GM12878 (cell line): ENCODE data around the gene TUBD1. TPM values are rescaled to one million over a fixed set of nuclear protein-coding genes. Genes with fewer than 3 reads are reported as not detected.

ENCODE experiments used
- ATAC-seq: fragments of 200-7000 bp; cut with Tn5 transposase; 3 replicates; pipeline ENCODE4 v1.9.1; 2020; ENCODE audit warnings: mild to moderate bottlenecking, moderate library complexity
- BruUV-seq: library from RNA; stranded (reverse); fragments of 400-500 nt; replicated peaks from 2 replicates; lab custom pipeline; 2021; lab: Mats Ljungman, UMichigan
- CTCF ChIA-PET: fragments of 300-600 bp; sonication (Branson Sonifier 250); formaldehyde crosslinking; extraction: SDS; loops from one replicate; lab custom pipeline; 2021; ENCODE audit warnings: inconsistent platforms; lab: Yijun Ruan, JAX
- POLR2A ChIA-PET: fragments of 350-600 bp; formaldehyde crosslinking; extraction: SDS; loops from one replicate; lab custom pipeline; 2021; ENCODE audit warnings: inconsistent platforms; lab: Charles Lee
- RAD21 ChIA-PET: fragments of 300-600 bp; sonication (Branson Sonifier 250); formaldehyde crosslinking; loops from one replicate; lab custom pipeline; 2023; ENCODE audit warnings: antibody characterized with exemption; ENCODE audit not compliant: unreplicated experiment; lab: Charles Lee
- SMC1A ChIA-PET: fragments of 300-600 bp; sonication (Branson Sonifier 250); formaldehyde crosslinking; loops from one replicate; lab custom pipeline; 2023; ENCODE audit not compliant: unreplicated experiment, uncharacterized antibody; lab: Charles Lee
- DNase-seq: peaks from one replicate; pipeline ENCODE4 v3.0.0-alpha.2; 2011; ENCODE audit warnings: low read depth, low spot score
- FAIRE-seq: peaks from 3 replicates; lab custom pipeline; 2011; peaks lifted over from hg19 to GRCh38; lab: Jason Lieb, UNC
- H2AFZ ChIP-seq: 2 replicates; pipeline ENCODE4 v1.6.0; 2011; ENCODE audit warnings: low read depth, low read length, control low read depth; ENCODE audit not compliant: control insufficient read depth
- H3K27ac ChIP-seq: 2 replicates; pipeline ENCODE4 v1.5.1; 2011; ENCODE audit warnings: control low read depth; ENCODE audit not compliant: control insufficient read depth, insufficient read depth
- H3K27me3 ChIP-seq, 2 experiments: replicated peaks in 1 of 2; 2 replicates each; pipeline versions ENCODE4 v1.6.0 to v1.6.1; 2011; ENCODE audit warnings: low read length in 1 of 2; ENCODE audit not compliant: control insufficient read depth in 2 of 2, insufficient read depth in 2 of 2
- H3K36me3 ChIP-seq, 2 experiments: 2 replicates each; pipeline ENCODE4 v1.5.1; 2011; ENCODE audit warnings: low read length in 1 of 2; ENCODE audit not compliant: control insufficient read depth in 2 of 2, insufficient read depth in 2 of 2
- H3K4me1 ChIP-seq: 2 replicates; pipeline ENCODE4 v1.6.1; 2011; ENCODE audit warnings: mild to moderate bottlenecking, low read length, moderate library complexity, mixed read lengths; ENCODE audit not compliant: control insufficient read depth, insufficient read depth
- H3K4me2 ChIP-seq: 2 replicates; pipeline ENCODE4 v1.6.0; 2011; ENCODE audit warnings: control low read depth; ENCODE audit not compliant: control insufficient read depth, insufficient read depth
- H3K4me3 ChIP-seq: fragments of 200-600 bp; sonication (generic); 2 replicates; pipeline ENCODE4 v1.5.1; 2016
- H3K79me2 ChIP-seq: 2 replicates; pipeline ENCODE4 v1.6.0; 2011; ENCODE audit warnings: low read length; ENCODE audit not compliant: control insufficient read depth, insufficient read depth
- H3K9ac ChIP-seq: 2 replicates; pipeline ENCODE4 v1.8.0; 2011; ENCODE audit warnings: low read length, control low read depth, mixed read lengths; ENCODE audit not compliant: control insufficient read depth, insufficient read depth
- H3K9me3 ChIP-seq: replicated peaks from 3 replicates; pipeline ENCODE4 v1.5.1; 2011; ENCODE audit warnings: mild to moderate bottlenecking, low read length; ENCODE audit not compliant: control insufficient read depth, insufficient read depth
- H4K20me1 ChIP-seq: 2 replicates; pipeline ENCODE4 v1.6.0; 2011; ENCODE audit not compliant: control insufficient read depth, insufficient read depth
- ATF7 ChIP-seq: fragments of 450-650 bp; IDR thresholded peaks from 2 replicates; pipeline ENCODE4 v1.6.1; 2016; ENCODE audit warnings: low read depth, mild to moderate bottlenecking
- CTCF ChIP-seq, 3 experiments: IDR thresholded peaks in 2 of 3; conservative IDR thresholded peaks in 1 of 3; 2 replicates each; pipeline ENCODE4 v1.5.1; 2011; ENCODE audit warnings: low read depth in 3 of 3, low read length in 3 of 3, mild to moderate bottlenecking in 3 of 3, control low read depth in 2 of 3, moderate library complexity in 2 of 3, inconsistent platforms in 1 of 3, mixed read lengths in 1 of 3; ENCODE audit not compliant: control insufficient read depth in 2 of 3, insufficient read depth in 1 of 3; ENCODE audit errors: extremely low read depth in 1 of 3
- ETV6 ChIP-seq, 2 experiments: fragments of 450-650 bp in 1 of 2; IDR thresholded peaks in 1 of 2; conservative IDR thresholded peaks in 1 of 2; 2 replicates each; pipeline ENCODE4 v1.6.1; 2014; ENCODE audit warnings: antibody characterized with exemption in 1 of 2, borderline replicate concordance in 1 of 2, low read depth in 1 of 2, mild to moderate bottlenecking in 1 of 2, moderate library complexity in 1 of 2
- FOXK2 ChIP-seq: fragments of 450-650 bp; IDR thresholded peaks from 2 replicates; pipeline ENCODE4 v1.6.1; 2017; ENCODE audit warnings: mild to moderate bottlenecking, moderate library complexity
- IKZF1 ChIP-seq: fragments of 450-650 bp; conservative IDR thresholded peaks from 2 replicates; pipeline ENCODE4 v1.6.1; 2017; ENCODE audit warnings: antibody characterized with exemption, mild to moderate bottlenecking
- NFXL1 ChIP-seq: fragments of 450-650 bp; IDR thresholded peaks from 2 replicates; pipeline ENCODE4 v1.6.1; 2017; ENCODE audit warnings: antibody characterized with exemption, mild to moderate bottlenecking, borderline replicate concordance
- TCF3 ChIP-seq: IDR thresholded peaks from 2 replicates; pipeline ENCODE4 v1.6.1; 2012; ENCODE audit warnings: low read depth, mild to moderate bottlenecking, low read length, borderline replicate concordance; ENCODE audit not compliant: insufficient read depth
- ZBED1 ChIP-seq: IDR thresholded peaks from 2 replicates; pipeline ENCODE4 v1.6.1; 2016; ENCODE audit warnings: borderline replicate concordance
- ZBTB4 ChIP-seq: fragments of 450-650 bp; formaldehyde crosslinking; IDR thresholded peaks from 2 replicates; pipeline ENCODE4 v1.4.0; 2022; ENCODE audit warnings: mild to moderate bottlenecking, moderate library complexity
- ZNF24 ChIP-seq: fragments of 450-650 bp; IDR thresholded peaks from 2 replicates; pipeline ENCODE4 v1.6.1; 2017; ENCODE audit warnings: antibody characterized with exemption, mild to moderate bottlenecking
- ZNF384 ChIP-seq: IDR thresholded peaks from 2 replicates; pipeline ENCODE4 v1.6.1; 2012; ENCODE audit warnings: low read depth, mild to moderate bottlenecking, low read length, improper control_type of control experiment, borderline replicate concordance
- WGBS: methylation state at CpG from one replicate; pipeline ENCODE4 v1.1.6; 2016; ENCODE audit warnings: low lambda C conversion rate; ENCODE audit not compliant: insufficient replicate concordance, insufficient coverage; ENCODE audit errors: missing lambda C conversion rate; 5-methylcytosine and 5-hydroxymethylcytosine counted together
- in situ Hi-C: fragments of 300-500 bp; cut with MboI; formaldehyde crosslinking; loops from 9 replicates; pipeline ENCODE4 v1.14.3; 2018; ENCODE audit warnings: mixed read lengths
- intact Hi-C: fragments of 100-400 bp; cut with micrococcal nuclease; formaldehyde crosslinking; loops from one replicate; pipeline ENCODE4 v1.14.2; 2022; ENCODE audit not compliant: unreplicated experiment
- polyA plus RNA-seq, 11 experiments: library from polyadenylated mRNA; depleted of rRNA in 4 of 11; unstranded in 6 of 11; stranded (reverse) in 5 of 11; fragments of >200 nt; fragmentation: Nextera tagmentation in 4 of 11; fragmentation: Illumina TruSeq in 1 of 11; extraction: Ambion mirVana in 4 of 11; extraction: Trizol in 1 of 11; gene quantifications; 1 replicate in 1 of 11; 2 replicates in 10 of 11; pipeline versions ENCODE4 v1.2.1 to v1.2.3, GENCODE V29; 2011 to 2016; ENCODE audit warnings: inconsistent platforms in 2 of 11, missing spikeins in 2 of 11, low read depth in 1 of 11
- total RNA-seq, 4 experiments: library from RNA; depleted of rRNA in 3 of 4; stranded (reverse); fragments of >200 nt in 3 of 4; fragmentation: Illumina TruSeq in 1 of 4; extraction: Trizol in 1 of 4; gene quantifications; 2 replicates each; pipeline versions ENCODE4 v1.2.1 to v1.2.3, GENCODE V29; 2013 to 2021

The TUBD1 gene
- total and polyA plus RNA-seq, 10 of the 15 experiments (the other 5 are each of a cell fraction or from before 2014, with no cell fraction given) = 5.3 to 10.8 (median 8.3) TPM

GRCh38 chr17:59901604-59902003, 8.9 kb upstream of the TUBD1 start:
- intact Hi-C loops (no loop called here), in situ Hi-C loops (no loop called here)
- H2AFZ ChIP-seq = no peak overlapping the region
- no peaks in the 10 kb centered on the region; a peak in 1 of 4 replicates for H3K36me3 ChIP-seq
- ChIA-PET CTCF (no interaction called here), RAD21 (no interaction called here), POLR2A (interaction anchor here (0.6 kb wide), 2 partner anchors 64 to 144 kb away, joined by 3 to 6 read pairs; no protein-coding TSS in a partner anchor), SMC1A (no interaction called here)
- TF ChIP-seq NFXL1 (0 out of 2 replicates have a peak, but pooled peaks have one; percentile 25), ZBED1 (no peak), FOXK2 (no peak)
- WGBS = 94% methylated on average over 8 of the region's 8 CpGs
- H4K20me1 ChIP-seq = no peaks in the 10 kb centered on the region
- ATAC-seq (no peak), FAIRE-seq (no peak), DNase-seq (no peak)
- no peaks in the 10 kb centered on the region for H3K4me1 ChIP-seq
- no peak overlapping the region for H3K27ac ChIP-seq
- no peak overlapping the region for H3K9ac ChIP-seq
- no TSS peak for BruUV-seq
- no peak overlapping the region for H3K4me3 ChIP-seq
- no peaks in the 10 kb centered on the region for H3K27me3 ChIP-seq
- no peaks in the 10 kb centered on the region for H3K9me3 ChIP-seq
- H3K79me2 ChIP-seq = peaks cover 52% of the 10 kb centered on the region
- no peak overlapping the region for H3K4me2 ChIP-seq

- peak; percentile 75 for TF ChIP-seq ATF7
- 0 out of 2 replicates have a peak, but pooled peaks have one; percentile 15 for TF ChIP-seq NFXL1
- TF ChIP-seq ZBTB4 (CRISPR knock-in tag) = no peak
- TF ChIP-seq CTCF (IDR thresholded peaks at IDR 0.05 in 2 of 3, conservative IDR thresholded peaks at IDR 0.05 in 1 of 3; ENCODE audit: control insufficient read depth in 2 of 3, extremely low read depth in 1 of 3, insufficient read depth in 1 of 3, low read depth in 3 of 3, low read length in 3 of 3) = peak; percentile 29 to 48 (median 41); a peak in 4 of 6 replicates
- peak; percentile 68 for TF ChIP-seq ZNF384
- no peak for TF ChIP-seq ZNF24
- no peak for TF ChIP-seq TCF3
- no peak for TF ChIP-seq IKZF1
- peak in 1 of 2 experiments; percentile 33; a peak in 1 of 4 replicates for TF ChIP-seq ETV6 (conservative IDR thresholded peaks at IDR 0.05 in 1 of 2, IDR thresholded peaks at IDR 0.05 in 1 of 2; ENCODE audit: borderline replicate concordance in 1 of 2, low read depth in 1 of 2)
- Histone ChIP-seq H3K4me2 (no peak overlapping the region), H2AFZ (no peak overlapping the region), H3K9me3 (no peaks in the 10 kb centered on the region), H3K4me3 (no peak overlapping the region), H3K27me3 (no peaks in the 10 kb centered on the region), H4K20me1 (no peaks in the 10 kb centered on the region), H3K4me1 (no peaks in the 10 kb centered on the region), H3K79me2 (peaks cover 63% of the 10 kb centered on the region), H3K36me3 (no peaks in the 10 kb centered on the region), H3K9ac (no peak overlapping the region), H3K27ac (no peak overlapping the region)
- DNase-seq = no peak
- FAIRE-seq = no peak
- CTCF ChIA-PET = interaction anchor here (0.6 to 2.6 kb wide), 5 partner anchors 16 to 152 kb away, joined by 3 to 12 read pairs (median 5); no protein-coding TSS in a partner anchor
- no TSS peak for BruUV-seq
- peak; percentile 89 for ATAC-seq
- in situ Hi-C loops (no loop called here), intact Hi-C loops (no loop called here)
- 91% methylated on average over 2 of the region's 5 CpGs for WGBS
- RAD21 ChIA-PET = interaction anchor here (1.2 to 1.3 kb wide), 2 partner anchors 40 to 146 kb away, joined by 3 read pairs; no protein-coding TSS in a partner anchor
- SMC1A ChIA-PET = interaction anchor here (0.8 kb wide), 1 partner anchor 146 kb away, joined by 3 read pairs; no protein-coding TSS in a partner anchor
- POLR2A ChIA-PET = no interaction called here
These were observed 6.4 kb upstream of the TUBD1 start for GRCh38 chr17:59899099-59899498.
